Upper lobe of left lung (tissue), 4 donors: ENCODE data around the gene FOXJ1.

ENCODE experiments used
- EP300 ChIP-seq, 4 donors: sonication (generic); formaldehyde crosslinking; IDR thresholded peaks; one replicate each; pipeline ENCODE4 v1.5.1; 2017; ENCODE audit warnings: antibody characterized with exemption in 4 of 4, control low read depth in 2 of 4
- TF ChIP-seq, protein P1 (sequence below), 6 experiments: fragments of 450-650 bp in 4 of 6; fragments of 200-600 bp in 2 of 6; sonication (generic) in 2 of 6; IDR thresholded peaks; one replicate each; pipeline ENCODE4 v1.5.1; 2016 to 2019; ENCODE audit warnings: antibody characterized with exemption in 6 of 6

DNA sequence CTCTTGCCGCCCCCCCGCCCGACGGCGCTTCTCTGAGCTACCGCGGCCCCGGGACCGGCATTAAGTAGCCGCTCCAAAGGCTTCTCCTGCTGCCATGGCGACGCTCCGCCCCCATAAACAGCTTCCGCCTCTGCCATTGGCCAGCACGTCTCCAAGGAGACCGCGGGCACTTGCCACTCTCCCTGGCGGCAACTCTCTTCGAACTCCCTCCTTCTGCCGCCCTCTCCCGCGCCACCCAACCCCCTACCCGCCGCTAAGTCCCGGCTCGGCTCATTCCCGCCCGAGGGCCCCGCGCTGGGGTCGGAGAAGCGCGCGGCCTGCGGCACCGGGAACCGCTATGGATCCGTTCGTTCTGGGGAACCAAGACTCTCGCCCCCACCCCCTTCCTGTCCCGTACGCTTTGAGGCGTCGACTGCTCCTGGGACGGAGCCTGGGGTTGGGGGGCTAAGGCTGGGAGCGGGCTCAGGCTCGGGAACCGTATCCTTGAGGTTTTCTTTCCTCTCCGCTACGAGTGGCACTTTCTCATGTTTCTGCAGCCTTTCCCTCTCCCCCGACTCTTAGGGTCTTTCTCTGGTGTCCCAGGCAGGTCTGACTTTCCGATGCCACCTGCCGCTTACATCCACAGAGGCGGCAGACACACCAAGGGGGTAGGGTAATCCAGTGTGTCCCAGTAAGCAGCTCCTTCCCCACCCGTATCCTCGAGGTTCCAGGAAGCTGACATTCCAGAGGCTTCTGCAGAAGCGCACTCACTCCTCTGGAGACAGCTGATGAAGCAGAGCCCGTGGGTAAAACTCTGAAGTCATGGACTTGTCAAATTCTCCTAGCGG is at the start of gene FOXJ1:
- TF ChIP-seq, protein P1, sequence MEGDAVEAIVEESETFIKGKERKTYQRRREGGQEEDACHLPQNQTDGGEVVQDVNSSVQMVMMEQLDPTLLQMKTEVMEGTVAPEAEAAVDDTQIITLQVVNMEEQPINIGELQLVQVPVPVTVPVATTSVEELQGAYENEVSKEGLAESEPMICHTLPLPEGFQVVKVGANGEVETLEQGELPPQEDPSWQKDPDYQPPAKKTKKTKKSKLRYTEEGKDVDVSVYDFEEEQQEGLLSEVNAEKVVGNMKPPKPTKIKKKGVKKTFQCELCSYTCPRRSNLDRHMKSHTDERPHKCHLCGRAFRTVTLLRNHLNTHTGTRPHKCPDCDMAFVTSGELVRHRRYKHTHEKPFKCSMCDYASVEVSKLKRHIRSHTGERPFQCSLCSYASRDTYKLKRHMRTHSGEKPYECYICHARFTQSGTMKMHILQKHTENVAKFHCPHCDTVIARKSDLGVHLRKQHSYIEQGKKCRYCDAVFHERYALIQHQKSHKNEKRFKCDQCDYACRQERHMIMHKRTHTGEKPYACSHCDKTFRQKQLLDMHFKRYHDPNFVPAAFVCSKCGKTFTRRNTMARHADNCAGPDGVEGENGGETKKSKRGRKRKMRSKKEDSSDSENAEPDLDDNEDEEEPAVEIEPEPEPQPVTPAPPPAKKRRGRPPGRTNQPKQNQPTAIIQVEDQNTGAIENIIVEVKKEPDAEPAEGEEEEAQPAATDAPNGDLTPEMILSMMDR (IDR thresholded peaks at IDR 0.05), result peak in 2 of 6 experiments; percentile 11 to 25
- TF ChIP-seq EP300 (IDR thresholded peaks at IDR 0.05), result no peak
